Keratinocyte (primary cell): ENCODE measurements around the gene ZNF202. TPM values are rescaled to one million over a fixed set of nuclear protein-coding genes. Genes with fewer than 3 reads are reported as not detected.

Experiments used
- DNase-seq: peaks from one replicate; pipeline ENCODE4 v3.0.0-alpha.2; 2011; ENCODE audit warnings: low read depth, missing footprints, low spot score
- FAIRE-seq: peaks from 2 replicates; lab custom pipeline; 2011; peaks lifted over from hg19 to GRCh38; lab: Jason Lieb, UNC
- H2AFZ ChIP-seq: 2 replicates; pipeline ENCODE4 v1.6.0; 2012; ENCODE audit warnings: low read length, control low read depth, inconsistent platforms; ENCODE audit not compliant: control insufficient read depth
- H3K27ac ChIP-seq: 2 replicates; pipeline ENCODE4 v1.5.1; 2011; ENCODE audit warnings: low read length; ENCODE audit not compliant: control insufficient read depth, insufficient read depth
- H3K27me3 ChIP-seq: 3 replicates; pipeline ENCODE4 v1.6.0; 2011; ENCODE audit warnings: low read length; ENCODE audit not compliant: control insufficient read depth, insufficient read depth; ENCODE audit errors: extremely low read depth
- H3K36me3 ChIP-seq, 2 experiments: 2 replicates in 1 of 2; 3 replicates in 1 of 2; pipeline ENCODE4 v1.5.1; 2011; ENCODE audit warnings: low read length in 2 of 2, mild to moderate bottlenecking in 1 of 2; ENCODE audit not compliant: control insufficient read depth in 2 of 2, insufficient read depth in 2 of 2; ENCODE audit errors: extremely low read depth in 1 of 2
- H3K4me1 ChIP-seq: 3 replicates; pipeline ENCODE4 v1.5.1; 2011; ENCODE audit warnings: low read length; ENCODE audit not compliant: control insufficient read depth, insufficient read depth; ENCODE audit errors: extremely low read depth
- H3K4me2 ChIP-seq: 3 replicates; pipeline ENCODE4 v1.6.0; 2011; ENCODE audit warnings: low read depth, low read length; ENCODE audit not compliant: control insufficient read depth, insufficient read depth; ENCODE audit errors: extremely low read depth
- H3K4me3 ChIP-seq, 3 experiments: fragments of 200-600 bp in 1 of 3; sonication (generic) in 1 of 3; 2 replicates in 2 of 3; 3 replicates in 1 of 3; pipeline ENCODE4 v1.5.1; 2011 to 2016; ENCODE audit warnings: low read length in 3 of 3, mild to moderate bottlenecking in 3 of 3, control low read depth in 2 of 3, inconsistent platforms in 1 of 3, low read depth in 1 of 3, mixed read lengths in 1 of 3, mixed run types in 1 of 3, moderate library complexity in 1 of 3; ENCODE audit not compliant: control insufficient read depth in 2 of 3, insufficient read depth in 2 of 3; ENCODE audit errors: extremely low read depth in 1 of 3
- H3K79me2 ChIP-seq: 2 replicates; pipeline ENCODE4 v1.6.0; 2012; ENCODE audit warnings: low read length; ENCODE audit not compliant: control insufficient read depth, insufficient read depth
- H3K9ac ChIP-seq: 3 replicates; pipeline ENCODE4 v1.6.0; 2011; ENCODE audit warnings: low read length; ENCODE audit not compliant: control insufficient read depth, insufficient read depth; ENCODE audit errors: extremely low read depth
- H3K9me1 ChIP-seq: 3 replicates; pipeline ENCODE4 v1.6.0; 2011; ENCODE audit warnings: low read length; ENCODE audit not compliant: control insufficient read depth, insufficient read depth; ENCODE audit errors: extremely low read depth
- H3K9me3 ChIP-seq: 2 replicates; pipeline ENCODE4 v1.5.1; 2012; ENCODE audit warnings: low read depth, low read length; ENCODE audit not compliant: control insufficient read depth
- H4K20me1 ChIP-seq: 3 replicates; pipeline ENCODE4 v1.6.0; 2011; ENCODE audit warnings: low read length; ENCODE audit not compliant: control insufficient read depth, insufficient read depth; ENCODE audit errors: extremely low read depth
- EZH2 ChIP-seq: IDR thresholded peaks from one replicate; pipeline ENCODE4 v1.6.1; 2012; ENCODE audit warnings: inconsistent platforms, mild to moderate bottlenecking, low read length, moderate library complexity
- dilution Hi-C: fragments of 300-500 bp; cut with MboI; formaldehyde crosslinking; loops from one replicate; pipeline ENCODE4 v1.7.0; 2020; ENCODE audit warnings: low sequenced_read_pairs; ENCODE audit not compliant: extremely low pct_ligation_motif_present
- polyA minus RNA-seq, 3 experiments: library from RNA; depleted of rRNA, polyadenylated mRNA; stranded (reverse); fragments of >200 nt; gene quantifications; 1 replicate in 1 of 3; 2 replicates in 1 of 3; 3 replicates in 1 of 3; pipeline ENCODE4 v1.2.3, GENCODE V29; 2011
- polyA plus RNA-seq, 5 experiments: library from polyadenylated mRNA; depleted of rRNA in 3 of 5; stranded (reverse) in 3 of 5; stranded (forward) in 1 of 5; unstranded in 1 of 5; fragments of >200 nt; gene quantifications; 1 replicate in 1 of 5; 2 replicates in 3 of 5; 3 replicates in 1 of 5; pipeline versions ENCODE4 v1.2.1 to v1.2.3, GENCODE V29; 2011 to 2012; ENCODE audit warnings: missing spikeins in 2 of 5, low read depth in 1 of 5, low replicate concordance in 1 of 5
- TF ChIP-seq, protein P1 (sequence below), 3 experiments: IDR thresholded peaks in 1 of 3; conservative IDR thresholded peaks in 1 of 3; optimal IDR thresholded peaks in 1 of 3; 2 replicates in 2 of 3; 3 replicates in 1 of 3; pipeline versions ENCODE3 to v1.5.1; 2011; ENCODE audit warnings: low read length in 3 of 3, mild to moderate bottlenecking in 3 of 3, moderate library complexity in 2 of 3, control low read depth in 1 of 3, inconsistent platforms in 1 of 3; ENCODE audit not compliant: insufficient read depth in 2 of 3; ENCODE audit errors: extremely low read depth in 1 of 3

The ZNF202 gene
- polyA plus RNA-seq: 9.1 to 11.4 TPM (median 9.3 TPM) in 3 replicates
- polyA plus RNA-seq (2011; ENCODE audit: low read depth): 7.6 TPM
- 4.2 and 4.8 TPM in 2 replicates for polyA plus RNA-seq (2011; cell fraction: cytosol; rRNA removed)
- polyA plus RNA-seq (2011; cell fraction: nucleus; rRNA removed): 21.5 and 23.9 TPM in 2 replicates
- 6.3 and 7.7 TPM in 2 replicates for polyA plus RNA-seq (2012; ENCODE audit: low replicate concordance)
- polyA minus RNA-seq: 3.9 to 12.2 TPM (median 6.9 TPM) in 3 replicates
- 4.0 TPM for polyA minus RNA-seq (2011; cell fraction: cytosol; rRNA and poly(A)+ RNA removed)
- 6.9 and 15.7 TPM in 2 replicates for polyA minus RNA-seq (2011; cell fraction: nucleus; rRNA and poly(A)+ RNA removed)

DNA sequence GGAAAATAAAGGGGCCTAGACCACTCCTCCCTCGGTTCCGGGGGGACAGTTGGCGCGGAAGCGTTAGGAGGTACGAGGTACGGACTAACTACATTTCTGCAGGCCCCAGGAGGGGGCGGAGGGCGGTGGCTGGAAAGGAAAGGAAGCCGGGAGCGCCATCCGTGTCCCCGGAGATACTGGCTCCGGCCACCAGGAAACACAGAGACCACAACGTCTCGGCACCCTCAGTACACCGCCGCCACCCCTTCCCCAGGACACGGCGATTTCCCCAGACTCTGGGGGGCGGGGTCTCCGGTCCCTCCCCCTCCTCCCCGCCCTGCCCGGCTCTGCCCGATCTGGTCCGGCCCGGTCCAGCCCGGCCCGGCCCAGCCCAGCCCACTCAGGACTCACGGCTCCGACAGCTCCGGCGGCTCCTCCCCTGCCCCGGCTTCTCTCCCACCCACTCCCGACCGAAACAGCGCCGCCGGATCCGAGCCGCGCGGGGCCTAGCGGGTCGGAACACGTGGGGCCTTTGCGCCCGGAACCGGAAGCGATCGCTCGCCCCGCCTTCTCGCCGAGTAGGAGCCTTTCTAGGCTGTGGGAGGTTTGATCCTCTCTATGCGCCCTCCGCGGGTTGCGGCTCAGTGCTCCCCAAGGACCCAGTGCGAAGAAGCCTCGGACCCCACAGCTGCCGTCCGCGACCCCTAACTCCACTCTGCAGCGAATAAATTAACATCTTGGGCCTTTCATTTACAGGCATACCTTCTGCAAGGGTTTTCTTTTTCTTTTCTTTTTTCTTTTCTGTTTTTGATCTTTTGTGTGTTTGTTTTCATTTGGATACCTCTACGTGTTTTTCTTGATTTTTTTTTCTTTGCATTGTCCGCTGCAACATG lies at the start of gene ZNF202:
ZNF202 (minus strand) TSS at position 502 of the 872 bp plus-strand sequence. CDS start 10,772 bp downstream, outside the sequence.
- Histone ChIP-seq H3K9me3 (no peaks in the 10 kb centered on the region), H2AFZ (peak within 1 kb of the TSS; percentile 97), H3K27ac (peak within 1 kb of the TSS; percentile 71), H3K36me3 (peaks cover 3 to 15% of the 10 kb centered on the region in 2 experiments), H3K4me3 (peak within 1 kb of the TSS; percentile 78 to 99 (median 89)), H4K20me1 (no peaks in the 10 kb centered on the region), H3K79me2 (peaks cover 48% of the 10 kb centered on the region), H3K9me1 (no peaks in the 10 kb centered on the region), H3K9ac (peak within 1 kb of the TSS; percentile 88), H3K27me3 (no peaks in the 10 kb centered on the region), H3K4me2 (peak within 1 kb of the TSS; percentile 89), H3K4me1 (peaks cover 11% of the 10 kb centered on the region)
- FAIRE-seq: no peak
- no peak for TF ChIP-seq EZH2
- TF ChIP-seq, protein P1, sequence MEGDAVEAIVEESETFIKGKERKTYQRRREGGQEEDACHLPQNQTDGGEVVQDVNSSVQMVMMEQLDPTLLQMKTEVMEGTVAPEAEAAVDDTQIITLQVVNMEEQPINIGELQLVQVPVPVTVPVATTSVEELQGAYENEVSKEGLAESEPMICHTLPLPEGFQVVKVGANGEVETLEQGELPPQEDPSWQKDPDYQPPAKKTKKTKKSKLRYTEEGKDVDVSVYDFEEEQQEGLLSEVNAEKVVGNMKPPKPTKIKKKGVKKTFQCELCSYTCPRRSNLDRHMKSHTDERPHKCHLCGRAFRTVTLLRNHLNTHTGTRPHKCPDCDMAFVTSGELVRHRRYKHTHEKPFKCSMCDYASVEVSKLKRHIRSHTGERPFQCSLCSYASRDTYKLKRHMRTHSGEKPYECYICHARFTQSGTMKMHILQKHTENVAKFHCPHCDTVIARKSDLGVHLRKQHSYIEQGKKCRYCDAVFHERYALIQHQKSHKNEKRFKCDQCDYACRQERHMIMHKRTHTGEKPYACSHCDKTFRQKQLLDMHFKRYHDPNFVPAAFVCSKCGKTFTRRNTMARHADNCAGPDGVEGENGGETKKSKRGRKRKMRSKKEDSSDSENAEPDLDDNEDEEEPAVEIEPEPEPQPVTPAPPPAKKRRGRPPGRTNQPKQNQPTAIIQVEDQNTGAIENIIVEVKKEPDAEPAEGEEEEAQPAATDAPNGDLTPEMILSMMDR (optimal IDR thresholded peaks at IDR 0.05 in 1 of 3, IDR thresholded peaks at IDR 0.05 in 1 of 3, conservative IDR thresholded peaks at IDR 0.05 in 1 of 3; ENCODE audit: extremely low read depth in 1 of 3, insufficient read depth in 2 of 3, low read length in 3 of 3): peak in 2 of 3 experiments; percentile 19 to 23
- peak; percentile 7 for DNase-seq
- dilution Hi-C loops: no loop called here

DNA sequence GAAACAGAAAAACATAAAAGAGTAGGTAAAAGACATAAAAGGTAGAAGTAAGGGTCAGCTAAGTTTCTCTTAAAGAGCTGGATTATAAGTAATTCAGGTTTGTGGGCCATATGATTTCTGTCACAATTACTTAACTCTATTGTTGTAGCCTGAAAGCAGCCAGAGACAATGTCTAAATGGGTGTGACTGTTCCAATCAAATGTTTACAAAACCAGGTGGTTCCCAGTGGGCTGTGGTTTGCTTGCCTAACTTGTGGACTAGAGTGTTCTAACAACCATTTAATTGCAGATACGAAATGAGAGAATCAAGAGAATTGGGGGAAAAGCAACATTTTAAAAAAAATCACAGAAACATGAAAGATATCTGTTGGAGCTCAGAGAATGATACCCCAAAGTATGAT lies 42.1 kb upstream of the ZNF202 start:
- Histone ChIP-seq H3K9ac (no peak overlapping the region), H3K9me3 (no peaks in the 10 kb centered on the region), H3K27me3 (no peaks in the 10 kb centered on the region), H3K4me2 (no peak overlapping the region), H3K9me1 (no peaks in the 10 kb centered on the region), H2AFZ (no peak overlapping the region), H3K36me3 (no peaks in the 10 kb centered on the region), H3K4me3 (no peak overlapping the region), H4K20me1 (no peaks in the 10 kb centered on the region), H3K27ac (no peak overlapping the region), H3K79me2 (no peaks in the 10 kb centered on the region), H3K4me1 (no peaks in the 10 kb centered on the region)
- dilution Hi-C loops: no loop called here
- TF ChIP-seq EZH2: no peak
- TF ChIP-seq, protein P1 (optimal IDR thresholded peaks at IDR 0.05 in 1 of 3, IDR thresholded peaks at IDR 0.05 in 1 of 3, conservative IDR thresholded peaks at IDR 0.05 in 1 of 3; ENCODE audit: extremely low read depth in 1 of 3, insufficient read depth in 2 of 3, low read length in 3 of 3): no peak
- no peak for DNase-seq
- FAIRE-seq: no peak
